WTC11 (cell line): Measurements from ENCODE around the gene LGALS9B. TPM values are rescaled to one million over a fixed set of nuclear protein-coding genes. Genes with fewer than 3 reads are reported as not detected.

ENCODE experiments used
- total RNA-seq: library from RNA; stranded (reverse); gene quantifications from 3 replicates; pipeline ENCODE4 v1.2.3, GENCODE V29; 2021

Gene LGALS9B
- total RNA-seq, 1 experiment from 2014 or later: not detected

Other genes starting within 250 kb of the LGALS9B start
- not detected in 3 replicates for gene CDRT15L2, start 112.2 kb upstream of the LGALS9B start, total RNA-seq